Stimulated activated CD4-positive, alpha-beta T cell treated with anti-CD3 and anti-CD28 coated beads, Interleukin-1b, Interleukin-23, amount 100 ng/mL, for 1 hour (primary cell): ENCODE results near the gene KDM5B.
A peak's percentile ranks its signal among the peaks of the same experiment; 100 is the strongest.
"Not testable (repeated sequence)": the region's sequence is repeated elsewhere in the genome, so short reads cannot be mapped to it uniquely, and the experiment has no call there.

ENCODE experiments used
- DNase-seq, 2 donors: peaks; one replicate each; pipeline ENCODE4 v3.0.0-alpha.2; 2020; ENCODE audit warnings: low read depth in 2 of 2

KDM5B gene

GRCh38 chr1:202807926-202808757 is at the start of gene KDM5B:
KDM5B (minus strand) TSS chr1:202808421; CDS start chr1:202808305, 116 bp downstream.
- peak in 1 of 2 donors; percentile 44 for DNase-seq

GRCh38 chr1:202857136-202857610 is 49.0 kb upstream of the KDM5B start:
- DNase-seq: no peak

GRCh38 chr1:202856014-202856413 is 47.8 kb upstream of the KDM5B start:
- DNase-seq: no peak

DNA sequence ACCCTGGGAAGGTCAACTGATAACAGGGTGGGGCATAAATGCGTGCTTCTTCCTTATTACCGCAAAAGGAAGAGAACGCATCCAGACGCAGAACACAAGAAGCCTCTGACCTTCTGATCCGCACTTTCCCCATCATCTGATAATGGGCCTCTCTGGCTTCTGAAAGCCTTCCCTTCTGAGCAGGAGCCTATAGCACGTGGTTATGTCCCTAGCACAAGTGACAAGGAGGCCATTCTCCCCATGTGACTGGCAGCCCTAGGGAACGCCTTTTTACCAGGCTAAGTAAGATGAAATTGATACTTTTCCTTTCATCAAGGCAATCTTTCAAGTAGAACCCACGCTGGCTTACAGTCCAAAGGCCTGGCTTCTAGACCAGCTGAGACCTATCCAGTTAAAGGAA is 46.6 kb upstream of the KDM5B start:
- no peak for DNase-seq

DNA sequence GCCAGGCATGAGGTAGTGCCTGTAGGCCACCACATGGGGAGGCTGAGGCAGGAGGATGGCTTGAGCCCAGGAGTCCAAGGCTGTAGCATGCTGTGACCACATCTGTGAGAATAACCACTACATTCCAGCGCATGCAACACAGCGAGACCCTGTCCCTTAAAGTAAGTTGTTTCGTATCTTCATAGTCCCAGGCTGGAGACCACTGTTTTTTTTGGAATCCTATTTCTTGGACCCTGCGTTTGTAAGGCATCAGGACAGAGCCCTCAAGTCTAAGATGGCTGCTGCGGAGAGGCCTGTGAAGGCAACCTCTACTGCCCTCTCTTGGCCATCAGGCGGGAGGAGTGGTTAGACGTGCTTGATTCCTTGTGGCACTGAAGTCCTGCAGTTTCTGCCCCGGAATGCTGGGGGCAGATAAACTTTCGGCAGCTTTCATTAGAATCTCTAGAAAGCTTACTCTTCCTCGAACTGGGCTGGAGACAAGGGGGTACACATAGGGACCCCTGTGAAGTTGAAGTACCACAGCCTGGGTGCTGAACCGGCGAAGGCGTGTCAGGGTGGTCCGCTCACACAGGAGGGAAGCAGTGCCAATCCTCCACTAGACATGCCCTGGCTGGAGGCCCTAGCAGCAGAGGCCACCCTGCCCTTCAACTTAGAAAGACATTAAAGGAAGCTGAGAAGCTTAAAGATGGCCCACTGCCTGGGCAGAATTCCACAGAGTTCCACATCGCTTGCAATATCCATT is 44.1 kb upstream of the KDM5B start:
- no peak for DNase-seq

DNA sequence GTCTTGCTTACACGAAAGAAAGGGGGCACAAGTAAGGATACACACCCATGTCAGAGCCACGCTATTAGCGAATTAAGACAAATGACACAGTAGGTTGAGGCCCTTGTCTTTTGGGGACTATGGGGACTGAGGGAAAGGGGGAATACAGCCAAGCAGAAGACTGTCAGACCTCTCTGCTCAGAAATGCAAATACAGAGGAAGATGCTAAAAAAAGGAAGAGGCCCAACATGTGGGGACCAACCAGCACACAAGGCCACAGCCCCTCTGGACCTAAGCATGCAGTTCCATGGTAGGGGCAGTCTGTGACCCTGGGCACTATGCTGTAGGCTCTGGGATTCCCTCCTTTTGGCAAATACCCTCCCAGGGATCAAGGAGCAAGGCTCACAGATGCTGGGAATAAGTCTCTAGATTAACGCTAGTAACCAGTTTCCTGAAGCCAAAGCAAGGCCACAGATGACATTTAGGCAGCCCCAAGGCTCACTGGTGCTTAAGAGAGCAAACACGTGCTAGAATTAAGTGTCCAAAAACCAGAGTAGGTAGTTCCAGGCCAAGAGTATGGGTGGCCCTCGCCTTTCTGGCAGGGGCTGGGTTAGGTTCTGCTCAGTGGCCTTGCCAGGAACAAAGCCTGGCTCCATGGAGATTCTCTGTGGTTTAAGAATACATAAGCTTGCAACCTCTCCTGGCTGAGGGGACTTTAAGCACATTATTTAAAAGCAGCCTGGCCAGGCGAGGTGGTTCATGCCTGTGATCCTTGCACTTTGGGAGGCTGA is 42.6 kb upstream of the KDM5B start:
- DNase-seq: no peak

DNA sequence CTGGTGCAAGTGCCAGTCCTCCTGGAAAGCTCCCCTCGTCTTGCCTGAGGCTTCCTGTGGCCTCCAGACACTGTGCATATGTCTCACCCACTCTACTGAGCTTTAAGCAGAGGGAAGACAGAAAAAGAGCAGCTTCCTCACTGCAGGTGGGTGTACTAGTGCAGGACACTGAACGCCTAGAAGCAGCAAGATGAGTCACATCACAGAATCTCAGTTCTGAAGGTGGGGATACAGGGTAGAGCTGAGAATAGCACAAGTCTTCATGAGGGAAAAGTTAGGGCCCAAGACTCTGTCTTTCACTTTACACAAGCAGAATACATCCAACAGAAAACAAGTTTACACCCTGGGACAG is 39.9 kb upstream of the KDM5B start:
- DNase-seq: no peak

DNA sequence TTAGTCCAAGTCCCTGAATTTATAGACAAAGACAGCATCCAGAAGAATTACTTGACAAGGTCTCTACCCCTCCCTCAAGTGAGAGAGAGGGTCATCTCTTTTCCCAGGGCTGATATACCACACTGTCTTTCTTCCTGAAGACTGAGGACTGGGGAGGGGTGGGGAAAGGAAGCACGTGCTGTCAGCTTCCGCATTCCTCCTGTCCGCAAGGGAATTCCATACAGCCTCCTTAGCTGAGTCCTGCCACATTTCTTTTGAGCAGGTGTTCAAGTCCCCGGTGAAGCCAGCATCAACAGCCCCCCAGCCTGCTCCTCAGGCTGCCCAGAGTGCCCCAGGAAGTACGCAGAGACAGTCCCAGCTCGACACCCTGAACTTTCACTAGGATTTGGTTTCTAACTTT is 36.7 kb upstream of the KDM5B start:
- no peak for DNase-seq

DNA sequence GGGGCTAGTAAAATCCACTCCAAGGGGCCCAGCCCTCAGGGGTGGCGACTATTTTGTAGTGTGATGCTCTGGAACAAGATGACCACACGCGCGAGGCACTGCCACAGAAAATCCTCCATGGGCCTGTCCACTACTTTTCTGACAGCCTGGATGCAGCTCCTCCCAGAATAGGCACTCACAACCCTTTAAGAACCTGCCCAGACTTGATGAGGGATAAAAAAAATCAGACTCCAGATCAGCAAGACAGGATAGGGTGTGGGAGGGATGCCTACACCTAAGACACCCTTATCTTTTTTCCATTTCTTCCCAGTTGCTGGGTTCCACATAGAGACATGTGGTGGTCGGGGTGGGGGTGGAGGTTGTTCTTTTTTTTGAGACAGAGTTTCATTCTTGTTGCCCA is 36.0 kb upstream of the KDM5B start:
- DNase-seq: no peak

- DNase-seq: no peak
Observed at GRCh38 chr1:202843081-202843480, 34.9 kb upstream of the KDM5B start.

DNA sequence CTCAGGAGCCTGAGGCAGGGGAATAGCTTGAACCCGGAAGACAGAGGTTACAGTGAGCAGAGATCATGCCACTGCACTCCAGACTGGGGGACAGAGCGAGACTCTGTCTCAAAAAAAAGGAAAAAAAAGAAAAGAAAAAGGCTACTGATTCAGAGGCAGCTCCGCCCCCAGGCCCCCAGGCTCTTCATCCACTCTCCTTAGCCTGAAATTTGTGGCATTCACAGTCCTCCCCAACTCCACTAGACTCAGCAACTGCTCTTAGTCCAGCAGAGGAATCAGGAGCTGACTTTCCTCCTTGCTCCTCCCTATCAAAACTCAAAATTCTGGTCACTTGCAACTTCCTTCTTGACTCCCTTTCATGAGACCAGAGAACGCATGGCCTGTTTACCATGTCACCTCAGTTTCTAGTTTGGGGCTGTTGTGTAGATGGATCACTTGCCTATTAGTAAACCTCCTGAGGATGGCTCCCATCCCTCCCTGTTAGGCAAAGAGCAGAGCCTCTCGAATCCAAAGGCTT is 29.6 kb upstream of the KDM5B start:
- DNase-seq: no peak

GRCh38 chr1:202836623-202837403 is 28.6 kb upstream of the KDM5B start:
- no peak for DNase-seq

DNA sequence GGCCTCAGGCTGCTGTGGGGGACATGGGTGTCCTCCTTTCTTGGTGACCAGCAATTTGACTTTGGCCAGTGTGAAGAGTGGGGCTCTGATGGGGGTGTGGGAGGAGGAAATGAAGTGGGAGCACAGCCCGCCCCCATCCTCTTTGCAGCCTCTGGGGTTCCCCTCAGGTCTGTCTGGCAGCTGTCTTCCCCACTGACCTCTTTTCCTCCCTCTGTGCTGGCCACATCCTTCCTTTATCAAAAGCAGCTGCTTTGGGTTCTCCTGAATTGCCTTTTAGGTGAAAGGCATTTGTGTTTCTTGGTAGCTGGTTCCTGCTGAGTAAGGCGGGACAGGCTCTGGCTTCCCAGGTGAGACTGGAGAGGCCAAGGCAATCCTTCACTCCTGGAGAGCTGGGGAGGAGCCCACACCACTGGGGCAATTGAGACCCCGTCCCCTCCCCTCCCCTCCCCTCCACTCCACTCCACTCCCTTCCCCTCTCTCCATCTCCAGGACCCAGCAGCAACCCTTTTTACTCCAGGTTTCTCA is 27.4 kb upstream of the KDM5B start:
- DNase-seq: no peak

DNA sequence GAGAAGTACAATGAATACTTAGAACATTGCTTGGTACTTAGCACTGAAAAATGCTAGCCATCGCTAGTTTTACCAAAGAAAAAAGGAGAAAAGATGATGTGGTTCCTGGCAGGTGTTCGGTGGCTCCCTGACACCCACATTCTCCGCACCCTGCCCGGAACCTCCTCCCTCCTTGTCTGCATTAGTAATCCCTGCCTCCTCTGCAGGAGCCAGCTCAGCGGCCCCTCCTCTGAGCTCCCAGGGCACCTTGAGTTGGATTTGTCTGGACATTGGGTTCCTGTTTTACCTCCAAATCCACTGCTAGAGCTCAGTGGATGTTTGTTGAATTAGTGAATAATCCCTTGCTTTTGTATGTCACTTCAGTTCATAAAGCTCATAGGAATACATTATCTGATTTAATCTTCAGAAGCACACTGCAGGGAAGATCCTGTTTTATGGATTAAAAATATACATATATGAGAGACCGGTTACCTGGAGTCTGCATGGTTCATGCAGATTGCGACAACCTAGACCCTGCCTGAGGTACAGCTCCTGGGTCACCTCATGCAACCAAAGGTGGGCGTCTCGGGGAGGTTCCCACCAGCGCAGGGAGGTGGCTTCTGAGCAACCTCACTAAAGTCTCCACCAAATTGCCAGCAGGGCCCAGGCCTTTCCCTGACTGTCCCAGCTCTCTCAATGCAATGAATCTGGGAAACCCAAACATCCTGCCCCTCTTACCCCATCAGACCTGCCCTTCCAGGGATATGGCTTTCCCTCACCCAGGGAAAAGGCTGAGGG is 26.7 kb upstream of the KDM5B start:
- no peak for DNase-seq

- no peak for DNase-seq
Observed at GRCh38 chr1:202831906-202832305, 23.7 kb upstream of the KDM5B start.

DNA sequence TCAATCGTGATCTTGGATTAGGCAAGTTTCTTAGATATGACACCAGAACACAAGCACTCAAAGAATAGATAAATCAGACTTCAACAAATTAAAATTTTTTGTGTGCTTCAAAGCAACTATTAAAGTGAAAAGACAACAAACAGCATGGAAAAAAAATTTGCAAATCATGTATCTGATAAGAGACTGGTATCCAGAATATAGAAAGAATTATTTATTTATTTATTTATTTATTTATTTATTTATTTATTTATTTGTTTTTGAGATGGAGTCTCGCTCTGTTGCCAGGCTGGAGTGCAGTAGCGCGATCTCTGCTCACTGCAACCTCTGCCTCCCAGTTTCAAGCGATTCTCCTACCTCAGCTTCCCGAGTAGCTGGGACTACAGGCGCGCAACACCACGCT is 21.0 kb upstream of the KDM5B start:
- DNase-seq: not testable (repeated sequence)

DNA sequence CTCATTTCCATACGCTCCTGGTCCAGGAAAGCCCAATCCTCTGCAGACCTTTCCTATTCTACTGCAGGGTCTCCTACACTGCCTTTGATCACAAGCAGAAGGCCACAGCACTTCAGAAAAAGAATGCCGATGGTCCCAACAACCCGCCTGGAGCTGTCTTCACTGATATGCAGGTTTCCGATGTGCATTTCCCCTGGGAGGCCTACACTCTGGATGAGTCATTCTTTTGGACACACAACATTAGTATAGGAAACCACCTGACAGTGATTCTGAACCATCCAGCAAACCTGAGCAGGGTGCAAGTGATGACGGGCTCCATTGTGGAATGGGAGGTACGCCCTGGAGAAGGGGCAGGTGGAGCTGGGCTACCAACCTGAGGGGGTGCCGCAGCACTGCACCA is 17.5 kb upstream of the KDM5B start:
- no peak for DNase-seq

DNA sequence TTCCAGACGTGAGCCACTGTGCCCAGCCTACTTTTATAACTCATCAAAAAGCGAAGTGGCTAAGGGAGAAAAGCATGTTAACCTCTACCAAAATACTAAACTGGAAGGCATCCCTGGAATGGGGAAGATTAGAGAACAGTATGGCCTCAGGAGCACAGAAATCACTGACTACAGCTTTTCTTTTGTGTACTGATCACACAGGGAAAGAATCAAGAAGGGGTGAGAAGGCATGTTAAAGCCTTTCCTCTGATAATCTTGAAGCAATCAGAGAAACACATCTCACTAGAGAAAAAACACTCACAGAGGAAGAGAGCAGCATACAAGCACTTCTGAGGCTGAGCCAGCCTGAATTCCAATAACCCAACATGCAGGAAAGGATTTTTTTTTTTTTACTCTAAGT is 13.2 kb upstream of the KDM5B start:
- no peak for DNase-seq

DNA sequence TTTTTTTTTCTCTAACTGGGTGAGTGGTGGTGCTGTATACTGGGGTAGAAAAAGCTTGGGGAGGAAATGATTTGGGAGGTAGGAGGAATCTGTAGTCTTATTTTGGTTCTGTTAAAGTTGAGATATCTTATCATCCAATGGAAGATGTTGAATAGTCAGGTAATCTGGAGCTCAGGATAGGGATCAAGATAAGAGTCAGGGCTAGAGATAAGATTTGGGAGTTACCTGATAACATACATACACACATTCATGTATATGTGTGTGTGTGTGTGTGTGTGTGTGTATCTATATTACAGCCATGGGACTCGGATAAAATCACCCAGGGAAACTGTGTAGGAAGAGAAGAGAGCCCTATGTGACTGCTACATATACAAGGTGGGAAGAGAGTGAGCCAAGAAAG is 10.6 kb upstream of the KDM5B start:
- no peak for DNase-seq

DNA sequence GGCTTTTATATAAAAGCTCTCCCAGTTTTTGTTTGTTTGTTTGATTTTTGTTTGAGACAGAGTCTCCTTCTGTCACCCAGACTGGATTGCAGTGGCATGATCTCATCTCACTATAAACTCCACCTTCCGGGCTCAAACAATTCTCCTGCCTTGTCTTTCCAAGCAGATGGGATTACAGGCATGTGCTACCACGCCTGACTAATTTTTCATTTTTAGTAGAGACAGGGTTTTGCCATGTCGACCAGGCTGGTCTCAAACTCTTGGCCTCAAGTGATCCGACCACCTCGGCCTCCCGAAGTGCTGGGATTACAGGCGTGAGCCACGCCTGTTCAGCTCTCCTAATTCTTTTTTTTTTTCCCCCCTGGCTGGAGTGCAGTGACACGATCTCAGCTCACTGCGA is 6.9 kb upstream of the KDM5B start:
- no peak for DNase-seq
